ENCODE data around the gene DNMT3L.
"Not testable (repeated sequence)": the region's sequence is repeated elsewhere in the genome, so short reads cannot be mapped to it uniquely, and the experiment has no call there.

DNMT3L gene

DNA sequence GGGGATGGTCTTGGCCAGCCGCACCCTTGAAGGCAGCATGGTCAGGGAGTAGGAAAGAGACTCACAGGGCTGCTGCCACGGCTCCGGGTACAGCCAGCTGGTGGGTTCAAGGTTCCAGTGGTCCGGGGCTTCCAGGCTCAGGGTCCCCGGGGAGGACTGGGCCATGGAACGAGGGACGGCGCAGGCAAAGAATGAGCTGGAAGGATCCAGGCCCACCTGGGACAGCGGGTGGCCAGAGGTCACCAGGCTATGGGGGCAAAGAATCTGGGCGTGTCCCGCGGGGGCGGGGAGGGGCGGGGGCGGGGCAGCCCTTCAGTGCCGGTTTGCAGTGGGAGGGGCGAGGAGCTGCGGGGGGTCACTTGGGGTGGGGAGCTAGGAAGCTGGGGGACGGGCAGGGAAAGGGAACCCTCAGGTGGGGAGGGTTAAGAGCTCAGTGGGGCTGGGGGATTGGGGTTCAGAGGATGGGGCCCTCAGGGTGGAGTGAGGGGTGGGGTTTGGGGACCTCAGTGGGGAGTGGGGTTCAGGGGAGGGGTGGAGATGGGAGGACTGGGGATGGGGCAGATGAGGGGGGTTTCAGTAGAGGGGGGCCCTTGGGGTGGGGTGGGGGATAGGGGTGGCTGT lies at the start of gene DNMT3L:
Gene DNMT3L (minus strand): TSS at position 223 of the 621 bp plus-strand sequence. CDS start 638 bp downstream, outside the sequence.
- DNase-seq (ENCODE audit: low spot score) (no peak), FAIRE-seq (no peak)

DNA sequence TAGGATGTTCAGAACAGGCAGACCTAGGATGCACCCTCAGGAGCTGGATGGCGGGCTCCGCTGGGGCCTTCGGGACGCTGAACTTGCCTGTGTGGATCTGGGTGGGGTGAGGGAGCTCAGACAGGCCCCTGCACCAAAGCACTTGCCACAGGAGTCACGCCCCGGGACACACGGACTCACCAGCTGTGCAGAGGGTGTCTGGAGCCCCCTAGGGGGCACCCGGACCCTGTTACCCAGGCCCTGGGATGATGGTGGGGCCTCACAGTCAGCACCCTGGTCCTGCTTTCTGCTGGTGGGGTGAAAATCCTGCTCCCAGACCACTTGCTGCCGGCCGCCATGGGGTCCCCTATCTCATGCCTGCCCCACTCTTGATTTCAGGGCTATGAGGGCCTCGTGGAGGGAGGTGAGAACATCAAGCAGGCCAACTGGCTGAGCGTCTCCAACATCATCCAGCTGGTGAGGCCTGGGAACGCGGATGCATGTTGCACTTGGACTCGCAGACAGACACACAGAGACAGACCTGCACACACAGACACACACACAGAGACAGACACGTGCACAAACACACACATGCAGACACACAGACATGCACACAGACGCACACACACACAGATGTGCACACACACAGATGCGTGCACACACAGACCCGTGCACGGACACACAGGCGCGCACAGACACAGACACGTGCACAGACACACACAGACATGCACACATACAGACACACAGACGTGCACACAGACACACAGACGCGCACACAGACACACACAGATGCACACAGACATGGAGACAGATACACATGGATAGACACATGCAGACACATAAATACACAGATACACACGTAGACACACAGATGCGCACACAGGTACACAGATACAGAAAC lies 49.2 kb upstream of the DNMT3L start:
- FAIRE-seq (no peak), DNase-seq (ENCODE audit: low spot score) (no peak)

DNA sequence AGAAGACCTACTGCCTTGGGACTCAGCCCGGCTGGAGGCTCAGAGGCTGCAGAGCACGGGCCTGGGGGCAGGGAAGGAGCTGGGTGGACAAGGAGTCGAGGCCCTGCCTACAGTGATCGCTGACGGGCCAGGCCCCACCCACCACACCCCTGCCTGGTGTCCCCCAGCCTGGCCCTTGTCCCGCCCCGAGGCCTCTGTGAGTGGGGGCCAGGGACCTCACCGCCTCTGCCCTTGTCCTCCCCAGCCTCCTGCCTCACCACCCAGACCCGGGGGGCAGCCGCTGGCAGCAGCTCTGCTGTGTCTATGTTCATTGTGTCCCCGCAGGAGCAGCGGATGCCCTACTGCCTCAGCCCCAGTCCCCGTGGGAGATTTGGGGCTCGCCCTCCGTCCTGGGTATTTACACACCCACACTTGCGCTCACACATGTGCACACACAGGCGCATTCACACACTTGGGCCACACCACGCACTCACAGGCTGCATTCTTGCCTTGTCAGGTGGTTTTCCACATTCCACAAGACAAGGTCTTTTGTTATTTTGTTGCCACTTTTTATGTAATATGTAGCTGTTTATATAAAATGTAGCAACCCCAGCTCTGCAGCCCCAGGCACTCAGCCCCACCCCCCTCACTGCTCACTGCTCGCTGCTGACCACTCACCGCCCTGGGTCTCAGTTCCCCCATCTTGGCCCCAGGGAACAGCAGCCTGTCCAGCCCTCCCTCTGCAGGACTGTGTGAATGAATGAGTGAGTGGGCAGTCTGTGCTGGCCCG lies 45.4 kb upstream of the DNMT3L start:
- no peak for DNase-seq (ENCODE audit: low spot score)
- no peak for FAIRE-seq

DNA sequence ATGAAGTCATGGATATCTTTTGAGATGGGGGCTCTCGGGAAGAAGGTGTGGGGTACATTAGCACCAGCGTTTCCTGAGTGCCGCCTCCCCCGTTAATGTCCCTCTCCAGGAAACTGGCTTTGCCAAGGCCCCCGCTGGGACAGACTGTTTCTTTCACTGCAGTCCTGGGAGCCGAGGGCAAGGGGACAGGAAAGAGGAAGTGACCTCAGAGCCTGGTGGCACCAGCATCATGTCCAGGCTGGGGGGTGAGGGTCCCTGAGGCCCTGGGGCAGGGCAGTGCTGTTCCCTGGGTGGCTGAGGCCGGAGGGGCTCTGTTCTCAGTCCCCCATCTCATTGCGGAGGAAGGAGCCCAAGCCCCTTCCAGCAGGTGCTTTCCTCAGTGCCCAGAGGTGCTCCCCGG lies 44.0 kb upstream of the DNMT3L start:
- DNase-seq (ENCODE audit: low spot score) (no peak), FAIRE-seq (no peak)

DNA sequence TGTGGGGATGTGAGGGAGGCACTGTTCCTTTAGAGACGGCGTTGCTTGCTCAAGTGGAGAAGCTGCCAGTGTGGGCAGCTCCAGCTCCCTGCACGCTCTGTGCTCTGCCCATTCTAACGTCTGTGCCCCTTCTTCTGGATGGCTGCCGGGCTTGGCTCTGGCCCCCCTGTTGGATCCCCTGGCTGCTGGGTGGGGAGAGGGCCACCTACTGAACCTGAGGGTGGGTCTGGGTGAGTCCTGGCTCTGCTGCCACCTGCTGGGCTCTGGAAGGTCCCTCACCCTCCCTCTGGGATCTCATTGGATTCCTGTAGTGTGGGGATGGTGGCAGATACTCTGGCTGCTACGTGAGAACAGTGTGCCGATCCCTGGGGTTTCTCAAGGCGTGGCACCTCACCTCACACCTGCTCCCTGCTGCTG lies 43.2 kb upstream of the DNMT3L start:
- FAIRE-seq (no peak), DNase-seq (ENCODE audit: low spot score) (peak; percentile 46)

DNA sequence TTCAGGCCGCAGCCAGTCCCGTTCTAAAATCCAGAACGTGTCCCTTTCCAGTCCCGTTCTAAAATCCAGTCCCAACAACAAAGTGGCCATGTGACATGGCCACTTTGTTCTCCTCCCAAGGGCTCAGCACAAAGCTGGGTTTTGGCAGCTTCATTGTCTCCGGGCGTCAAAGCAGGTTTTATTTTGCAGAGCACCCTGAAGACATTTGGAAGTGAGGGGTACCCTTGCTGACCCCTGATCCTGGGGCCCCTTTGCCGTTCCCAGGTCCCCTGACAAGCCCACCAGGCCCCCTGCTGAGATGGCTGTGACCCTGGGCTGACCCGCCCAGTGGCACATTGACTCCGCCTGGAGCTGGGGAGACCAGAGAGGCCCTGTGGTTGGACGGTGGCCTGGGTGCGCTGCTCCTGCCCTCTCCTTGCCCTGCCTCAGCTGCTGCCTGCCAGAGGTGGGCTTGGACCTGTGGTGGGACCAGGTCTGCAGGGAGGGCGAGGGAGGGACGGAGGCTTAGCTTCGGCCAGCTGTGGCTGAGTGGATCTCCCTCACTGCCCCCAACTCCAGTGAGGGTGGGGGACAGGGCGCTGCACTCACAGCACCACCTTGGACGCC lies 42.4 kb upstream of the DNMT3L start:
- FAIRE-seq (no peak), DNase-seq (ENCODE audit: low spot score) (no peak)

DNA sequence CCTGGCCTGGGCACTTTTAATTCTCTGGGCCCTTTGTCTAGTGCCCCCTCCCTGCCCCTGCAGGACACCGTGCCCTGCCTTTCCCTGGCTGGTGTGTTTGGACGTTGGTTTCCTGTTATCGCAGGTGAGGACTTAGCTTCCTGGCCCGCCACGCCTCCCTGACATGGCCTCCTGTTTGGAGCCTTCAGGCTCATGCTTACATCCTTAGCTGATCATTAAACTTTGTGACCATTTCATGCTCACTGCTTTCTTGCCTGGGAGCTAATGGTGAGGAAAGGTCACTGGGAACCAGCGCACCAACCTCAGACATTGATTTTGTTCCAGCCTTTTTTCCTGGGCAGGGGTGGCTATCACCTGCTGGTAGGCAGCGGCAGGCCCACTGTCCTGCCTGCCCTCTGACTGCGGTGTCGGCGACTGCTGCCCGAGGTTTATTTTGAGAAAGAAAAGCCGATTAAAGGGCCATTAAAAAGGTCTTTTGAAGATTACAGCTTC lies 41.8 kb upstream of the DNMT3L start:
- FAIRE-seq (no peak), DNase-seq (ENCODE audit: low spot score) (no peak)

DNA sequence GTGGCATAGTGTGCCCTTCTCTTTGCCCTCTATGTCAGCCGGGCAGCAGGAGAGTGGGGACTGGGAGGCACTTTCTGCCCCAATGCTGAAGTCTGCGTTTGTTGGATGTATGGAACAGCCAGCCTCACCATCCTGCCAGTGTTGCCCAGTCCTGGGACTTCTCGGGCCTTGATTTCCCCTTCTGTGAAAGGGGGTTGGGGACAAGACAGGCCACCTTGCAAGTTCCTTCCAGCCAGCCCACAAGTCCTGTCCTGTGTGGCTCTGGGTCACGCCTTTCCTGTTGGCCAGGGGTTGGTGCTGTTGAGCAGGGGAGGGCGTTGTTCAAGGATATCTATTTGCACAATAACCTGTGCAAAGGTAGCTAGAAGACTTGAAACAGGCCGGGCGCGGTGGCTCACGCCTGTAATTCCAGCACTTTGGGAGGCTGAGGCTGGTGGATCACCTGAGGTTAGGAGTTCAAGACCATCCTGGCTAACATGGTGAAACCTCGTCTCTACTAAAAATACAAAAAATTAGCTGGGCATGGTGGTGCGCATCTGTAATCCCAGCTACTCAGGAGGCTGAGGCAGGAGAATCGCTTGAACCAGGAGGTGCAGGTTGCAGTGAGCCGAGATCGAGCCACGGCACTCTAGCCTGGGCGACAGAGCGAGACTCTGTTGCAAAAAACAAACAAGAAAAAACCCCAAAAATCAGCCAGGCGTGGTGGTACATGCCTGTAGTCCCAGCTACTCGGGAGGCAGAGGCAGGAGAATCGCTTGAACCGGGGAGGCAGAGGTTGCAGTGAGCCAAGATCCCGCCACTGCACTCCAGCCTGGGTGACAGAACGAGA lies 41.1 kb upstream of the DNMT3L start:
- FAIRE-seq; DNase-seq (ENCODE audit: low spot score): not testable (repeated sequence)

DNA sequence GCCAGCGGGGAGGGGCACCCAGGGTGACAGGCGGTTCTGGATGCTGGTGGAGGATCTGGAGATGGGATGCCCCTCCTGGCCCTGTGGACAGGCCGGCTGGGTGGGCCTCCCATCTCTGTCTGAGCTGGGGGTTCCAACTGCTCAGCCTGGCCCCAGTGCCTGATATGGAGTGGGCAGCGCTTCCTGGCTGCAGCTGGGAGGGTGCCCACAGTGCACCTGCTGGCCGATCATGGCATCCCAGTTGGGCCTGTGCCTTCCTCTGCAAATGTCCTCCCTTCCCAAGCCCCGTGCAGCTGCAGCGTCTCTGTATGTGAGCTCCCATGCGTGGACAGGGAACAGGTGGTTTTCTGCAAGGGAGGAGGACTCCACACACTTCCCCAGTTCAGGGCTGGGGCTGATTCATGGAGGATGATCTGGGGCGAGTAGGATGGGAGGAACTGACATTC lies 40.3 kb upstream of the DNMT3L start:
- no peak for FAIRE-seq
- no peak for DNase-seq (ENCODE audit: low spot score)

DNA sequence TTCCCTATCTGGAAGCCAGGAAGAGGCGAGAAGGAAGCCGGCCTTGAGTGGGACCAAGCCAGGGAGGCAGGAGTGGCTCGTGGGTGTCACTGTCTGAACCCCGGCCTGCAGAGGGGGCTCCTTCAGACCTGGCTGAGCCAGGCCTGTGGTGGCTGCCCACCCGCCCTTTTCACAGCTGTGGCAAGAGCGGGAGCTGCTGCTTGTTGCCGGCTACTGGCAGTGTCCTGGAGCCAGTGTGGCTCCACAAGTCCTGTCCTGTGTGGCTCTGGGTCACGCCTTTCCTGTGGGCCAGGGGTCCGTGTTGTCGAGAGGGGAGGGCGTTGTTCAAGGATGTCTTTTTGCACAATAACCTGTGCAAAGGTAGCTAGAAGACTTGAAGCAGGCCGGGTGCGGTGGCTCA lies 39.4 kb upstream of the DNMT3L start:
- DNase-seq (ENCODE audit: low spot score), result no peak
- FAIRE-seq, result no peak

DNA sequence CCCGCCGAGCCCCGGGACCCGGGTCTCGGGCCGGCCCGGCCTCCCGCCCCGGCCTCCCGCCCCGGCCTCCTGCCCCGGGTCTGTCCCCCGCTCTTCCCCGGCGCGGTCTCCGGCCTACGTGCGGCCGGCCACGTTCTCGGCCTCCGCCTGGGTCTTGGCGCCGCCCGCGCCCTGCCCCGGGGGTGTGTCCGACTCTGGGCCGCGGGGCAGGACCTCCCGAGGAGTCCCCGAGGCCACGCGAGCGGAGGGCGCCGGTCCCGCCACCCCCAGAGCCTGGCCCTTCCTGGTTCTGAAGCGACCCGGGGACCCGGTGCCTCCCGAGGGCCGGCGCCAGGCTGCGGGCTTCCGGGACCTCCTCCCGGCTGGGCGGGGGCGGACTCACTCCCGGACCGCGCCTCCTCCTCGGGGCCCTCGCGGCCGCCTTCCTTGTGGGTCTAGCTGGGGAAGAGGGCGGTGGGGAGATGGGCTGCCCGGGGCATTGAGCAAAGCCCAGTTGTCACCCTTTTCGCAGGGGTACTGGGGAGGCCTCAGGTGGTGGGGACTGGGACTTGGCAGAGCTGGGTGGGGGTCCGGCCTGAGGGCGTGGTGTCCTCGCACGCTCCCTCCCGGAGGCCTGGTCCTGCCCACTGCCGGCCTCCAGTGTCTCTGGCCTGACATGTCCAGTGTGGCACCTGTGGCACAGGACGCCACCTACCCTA lies 38.7 kb upstream of the DNMT3L start:
- FAIRE-seq (no peak), DNase-seq (ENCODE audit: low spot score) (peak; percentile 75)

DNA sequence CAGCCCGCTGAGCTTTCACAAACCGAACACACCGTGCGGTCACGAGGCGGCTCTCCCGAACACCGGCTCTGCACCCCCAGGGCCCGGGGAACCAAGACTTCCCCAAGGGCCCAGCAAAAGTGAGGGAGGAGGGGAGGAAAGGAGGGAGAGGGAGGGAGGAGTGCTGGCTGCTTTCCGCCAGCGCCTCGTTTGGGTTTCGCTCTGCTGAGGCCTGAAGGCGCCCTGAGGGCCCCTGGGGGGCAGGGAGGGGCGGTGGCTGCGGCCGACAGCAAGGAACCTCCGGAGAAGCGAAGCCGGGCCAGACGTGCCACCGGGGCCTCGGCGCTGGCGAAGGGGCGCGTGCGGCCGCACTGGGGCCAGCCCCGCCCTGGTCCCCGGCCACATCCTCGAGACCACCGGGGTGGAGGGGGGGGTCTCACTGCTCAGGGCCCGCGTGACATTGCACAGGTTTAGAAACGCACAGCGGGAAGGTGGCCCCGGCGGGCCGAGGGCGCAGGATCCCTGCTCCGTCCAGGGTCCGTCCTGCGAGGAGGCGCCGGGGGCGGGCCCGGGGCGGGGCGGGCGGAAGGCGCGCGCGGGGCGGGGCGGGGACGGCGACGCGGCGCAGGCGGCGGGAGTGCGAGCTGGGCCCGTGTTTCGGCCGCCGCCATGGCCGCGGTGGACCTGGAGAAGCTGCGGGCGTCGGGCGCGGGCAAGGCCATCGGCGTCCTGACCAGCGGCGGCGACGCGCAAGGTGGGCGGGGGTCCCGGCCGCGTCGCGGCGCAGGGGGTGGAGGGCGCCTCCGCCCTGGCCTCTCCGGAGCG lies 38.0 kb upstream of the DNMT3L start, which contains the start of gene PFKL:
Gene PFKL (plus strand): TSS at position 596 of the 804 bp plus-strand sequence. CDS start 53 bp downstream, at position 649.
- no peak for FAIRE-seq
- DNase-seq (ENCODE audit: low spot score), result peak; percentile 87

DNA sequence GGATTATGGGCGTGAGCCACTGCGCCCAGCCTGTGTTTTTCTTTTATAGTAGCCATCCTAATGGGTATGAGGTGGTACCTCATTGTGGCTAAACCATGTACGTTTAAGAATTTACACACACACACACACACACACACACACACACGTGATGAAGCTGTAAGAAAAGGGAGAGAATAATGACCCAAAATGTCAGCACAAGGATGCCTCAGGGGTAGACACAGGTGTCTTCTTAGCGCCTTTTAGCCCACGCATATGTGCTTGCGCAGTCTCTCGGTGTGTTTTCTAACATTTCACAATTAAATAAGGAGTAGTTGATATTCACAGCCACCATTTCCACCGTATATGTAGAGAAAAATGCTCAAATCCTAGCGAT lies 37.4 kb upstream of the DNMT3L start:
- DNase-seq (ENCODE audit: low spot score) (no peak), FAIRE-seq (no peak)

DNA sequence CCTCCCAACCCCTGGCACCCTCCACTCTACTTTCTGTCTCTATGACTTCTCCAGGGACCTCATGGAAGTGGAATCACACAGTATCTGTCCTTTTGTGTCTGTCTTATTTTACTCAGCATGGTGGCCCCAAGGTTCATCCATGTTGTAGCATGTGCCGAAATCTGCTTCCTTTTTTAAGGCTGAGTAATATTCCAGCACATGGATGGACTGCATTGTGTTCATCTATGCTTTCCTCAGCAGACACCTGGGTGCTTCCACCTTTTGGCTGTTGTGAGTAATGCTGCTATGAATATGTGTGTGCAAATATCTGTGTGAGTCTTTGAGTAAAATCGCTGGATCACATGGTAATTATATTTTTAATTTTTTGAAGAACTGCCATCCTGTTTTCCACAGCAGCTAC lies 36.6 kb upstream of the DNMT3L start:
- FAIRE-seq (no peak), DNase-seq (ENCODE audit: low spot score) (no peak)

DNA sequence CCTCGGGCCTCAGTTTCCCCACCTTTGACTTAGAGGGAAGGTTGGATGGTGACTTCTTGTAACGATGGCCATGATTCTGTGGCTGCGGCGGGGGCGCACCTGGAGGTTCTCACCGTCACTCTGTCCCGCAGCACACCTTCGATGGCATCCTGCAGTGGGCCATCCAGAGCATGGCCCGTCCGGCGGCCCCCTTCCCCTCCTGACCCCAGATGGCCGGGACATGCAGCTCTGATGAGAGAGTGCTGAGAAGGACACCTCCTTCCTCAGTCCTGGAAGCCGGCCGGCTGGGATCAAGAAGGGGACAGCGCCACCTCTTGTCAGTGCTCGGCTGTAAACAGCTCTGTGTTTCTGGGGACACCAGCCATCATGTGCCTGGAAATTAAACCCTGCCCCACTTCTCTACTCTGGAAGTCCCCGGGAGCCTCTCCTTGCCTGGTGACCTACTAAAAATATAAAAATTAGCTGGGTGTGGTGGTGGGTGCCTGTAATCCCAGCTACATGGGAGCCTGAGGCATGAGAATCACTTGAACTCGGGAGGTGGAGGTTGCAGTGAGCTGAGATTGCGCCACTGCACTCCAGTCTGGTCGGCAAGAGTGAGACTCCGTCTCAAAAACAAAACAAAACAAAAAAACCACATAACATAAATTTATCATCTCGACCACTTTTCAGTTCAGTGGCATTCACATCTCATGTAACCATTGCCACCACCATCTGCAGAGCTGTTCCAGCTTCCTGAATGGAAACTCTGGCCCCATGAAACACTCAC lies 36.0 kb upstream of the DNMT3L start:
- DNase-seq (ENCODE audit: low spot score) (peak; percentile 83), FAIRE-seq (no peak)

DNA sequence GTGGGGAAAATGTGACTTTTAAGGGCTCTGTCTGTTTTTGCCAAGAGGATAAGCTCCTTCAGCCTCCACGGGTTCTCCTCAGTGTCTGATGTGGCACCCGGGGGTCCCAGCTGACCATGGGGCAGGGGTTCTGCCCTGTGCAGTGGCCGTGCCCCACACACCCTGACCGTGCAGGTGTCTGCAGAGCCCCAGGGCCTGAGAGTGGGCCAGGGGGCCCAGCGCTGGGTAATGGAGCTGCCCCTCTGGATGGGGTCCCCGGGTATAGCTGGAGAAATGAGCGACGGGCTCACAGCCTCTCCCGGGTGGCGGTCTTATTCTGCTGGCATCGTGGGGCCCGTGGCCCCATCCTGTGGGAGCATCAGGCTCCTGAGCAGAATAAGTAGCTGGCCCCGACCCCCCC lies 35.2 kb upstream of the DNMT3L start:
- FAIRE-seq, result no peak
- no peak for DNase-seq (ENCODE audit: low spot score)

DNA sequence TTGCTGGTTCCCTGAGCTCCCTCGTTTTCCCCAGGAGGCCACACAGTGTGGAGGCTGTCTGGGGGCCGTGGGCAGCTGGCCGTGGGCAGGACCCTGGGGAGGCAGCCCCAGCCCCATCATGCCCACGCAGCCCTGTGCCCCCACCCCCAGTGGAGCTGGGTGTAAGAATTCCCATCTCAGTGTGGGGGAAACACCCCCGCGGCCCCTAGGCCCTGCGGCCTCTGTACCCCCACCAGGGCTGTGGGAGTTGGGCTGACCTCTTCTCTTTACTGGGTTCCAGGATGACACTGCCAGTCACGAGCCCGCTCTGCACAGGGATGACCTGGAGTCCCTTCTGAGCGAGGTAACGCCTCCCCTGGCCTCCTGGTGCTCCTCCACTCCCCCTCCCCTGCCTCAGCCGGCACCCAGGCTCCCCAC lies 34.4 kb upstream of the DNMT3L start:
- FAIRE-seq (no peak), DNase-seq (ENCODE audit: low spot score) (no peak)

DNA sequence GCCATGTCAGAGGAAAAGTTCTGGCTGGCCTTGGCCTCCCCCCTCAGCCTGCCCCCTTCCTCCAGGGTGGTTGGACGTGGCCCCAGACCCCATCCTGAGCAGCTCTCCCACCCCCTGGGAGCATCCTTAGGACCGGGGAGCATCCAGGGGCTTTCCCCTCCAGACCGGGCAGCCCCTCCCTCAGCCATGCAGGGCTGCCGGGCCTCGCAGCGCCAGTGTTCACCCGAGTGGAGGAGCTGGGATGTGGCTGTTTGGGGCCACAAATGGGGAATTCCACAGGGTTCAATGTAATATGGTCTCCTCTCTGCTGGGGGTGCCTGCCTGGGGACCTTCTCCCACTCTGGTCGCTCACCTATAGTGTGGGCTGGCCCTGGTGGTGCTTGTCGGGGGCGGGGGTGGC lies 33.9 kb upstream of the DNMT3L start:
- DNase-seq (ENCODE audit: low spot score) (no peak), FAIRE-seq (no peak)

All from urothelium cell line (cell line).